Lung (tissue), 12 donors: Measurements from ENCODE around the gene ZNF516. TPM values are rescaled to one million over a fixed set of nuclear protein-coding genes. Genes with fewer than 3 reads are reported as not detected.

Experiments used
- ATAC-seq: fragments of 200-7000 bp; cut with Tn5 transposase; one replicate; pipeline ENCODE4 v1.9.1; 2020; ENCODE audit warnings: moderate number of reproducible peaks; ENCODE audit not compliant: insufficient read depth, low FRiP score
- DNase-seq, 3 donors: peaks; one replicate each; pipeline ENCODE4 v3.0.0-alpha.2; 2013 to 2017
- H3K27ac ChIP-seq, 2 donors: one replicate each; pipeline ENCODE4 v1.5.1; 2013; ENCODE audit warnings: mild to moderate bottlenecking in 2 of 2, moderate library complexity in 2 of 2, control low read depth in 1 of 2, inconsistent platforms in 1 of 2, low read depth in 1 of 2, low read length in 1 of 2
- H3K27me3 ChIP-seq, 3 donors: one replicate each; pipeline ENCODE4 v1.5.1; 2013; ENCODE audit warnings: low read length in 2 of 3; ENCODE audit not compliant: control insufficient read depth in 3 of 3, insufficient read depth in 3 of 3
- H3K36me3 ChIP-seq, 4 donors: one replicate each; pipeline ENCODE4 v1.5.1; 2013; ENCODE audit warnings: low read length in 4 of 4, mild to moderate bottlenecking in 1 of 4, moderate library complexity in 1 of 4; ENCODE audit not compliant: control insufficient read depth in 4 of 4, insufficient read depth in 4 of 4
- H3K4me1 ChIP-seq, 5 donors: one replicate each; pipeline ENCODE4 v1.5.1; 2013; ENCODE audit warnings: low read length in 5 of 5, mild to moderate bottlenecking in 2 of 5, moderate library complexity in 1 of 5; ENCODE audit not compliant: control insufficient read depth in 5 of 5, insufficient read depth in 5 of 5
- H3K4me3 ChIP-seq: one replicate; pipeline ENCODE4 v1.5.1; 2013; ENCODE audit warnings: mild to moderate bottlenecking, control low read depth, moderate library complexity
- H3K9ac ChIP-seq, 2 donors: one replicate each; pipeline ENCODE4 v1.5.1; 2013; ENCODE audit warnings: low read length in 2 of 2, control low read depth in 1 of 2; ENCODE audit not compliant: insufficient read depth in 1 of 2
- H3K9me3 ChIP-seq, 4 donors: one replicate each; pipeline ENCODE4 v1.5.1; 2013; ENCODE audit warnings: low read length in 3 of 4, mild to moderate bottlenecking in 1 of 4, moderate library complexity in 1 of 4; ENCODE audit not compliant: control insufficient read depth in 4 of 4, insufficient read depth in 3 of 4
- WGBS, 2 donors: extraction: QIAGEN DNeasy Blood & Tissue Kit; methylation state at CpG; one replicate each; pipeline ENCODE4 v1.1.7; 2013; 5-methylcytosine and 5-hydroxymethylcytosine counted together
- polyA plus RNA-seq, 2 donors: library from polyadenylated mRNA; stranded (reverse); fragments of 200-250 nt; gene quantifications; one replicate each; pipeline ENCODE4 v1.2.1, GENCODE V29; 2013
- total RNA-seq, 2 donors: library from RNA; depleted of rRNA in 1 of 2; stranded (reverse); fragments of >200 nt in 1 of 2; gene quantifications; one replicate each; pipeline ENCODE4 v1.2.1, GENCODE V29; 2014 to 2021
- TF ChIP-seq, protein P1 (sequence below): IDR thresholded peaks from 2 replicates; pipeline ENCODE4 v1.5.1; 2012; ENCODE audit warnings: mild to moderate bottlenecking; ENCODE audit errors: control extremely low read depth, extremely low read depth
- donor health status: control.
- donor health status: control.
- donor health status: Bipolar disorder and iron deficiency.
- donor health status: healthy.
- donor health status: DM: yes; HTN: yes; CAD: no.

ZNF516 gene
- total and polyA plus RNA-seq, 4 donors = 7.7 to 45.4 (median 26.4) TPM

DNA sequence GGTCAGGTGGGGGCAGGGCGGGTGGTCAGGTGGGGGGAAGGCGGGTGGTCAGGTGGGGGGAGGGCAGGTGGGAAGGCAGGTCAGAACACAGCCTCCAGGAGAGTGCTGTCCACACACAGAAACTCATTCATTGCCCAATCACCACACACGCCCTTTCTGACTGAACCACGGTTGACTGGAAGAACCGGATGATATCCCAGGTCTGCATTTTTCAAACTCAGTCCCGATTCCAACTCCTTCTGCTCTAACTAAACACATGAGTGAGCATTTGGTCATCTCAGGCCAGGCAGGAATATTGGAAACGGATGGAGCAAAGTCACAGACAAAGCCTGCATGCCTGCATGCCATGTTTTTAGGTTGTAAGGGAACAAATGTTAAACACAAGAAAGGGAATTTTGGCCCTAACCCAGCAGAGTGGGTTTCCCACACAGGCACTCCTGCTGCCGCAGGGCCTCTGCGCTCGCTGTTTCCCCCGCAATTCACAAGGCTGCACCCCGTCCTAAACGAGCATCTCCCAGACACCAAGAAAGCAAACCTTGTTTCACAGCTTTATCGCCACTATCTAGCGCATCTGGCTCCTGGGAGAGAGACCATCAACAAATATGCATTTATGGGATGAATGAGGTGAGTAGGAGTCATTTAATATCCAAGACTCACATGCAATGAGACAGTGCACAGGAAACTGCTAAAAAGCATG, 100.1 kb downstream of the ZNF516 start:
- Histone ChIP-seq H3K4me3 (no peak overlapping the region), H3K36me3 (peaks cover 0 to 5% (median 2%) of the 10 kb centered on the region in 4 donors), H3K4me1 (peaks cover 1 to 15% (median 11%) of the 10 kb centered on the region in 5 donors), H3K9ac (no peak overlapping the region), H3K9me3 (no peaks in the 10 kb centered on the region), H3K27ac (no peak overlapping the region), H3K27me3 (no peaks in the 10 kb centered on the region)
- WGBS, 2 donors = 69 to 81% methylated on average over 13 to 14 of the region's 15 CpGs
- ATAC-seq (no peak), DNase-seq (no peak)
- TF ChIP-seq, protein P1, sequence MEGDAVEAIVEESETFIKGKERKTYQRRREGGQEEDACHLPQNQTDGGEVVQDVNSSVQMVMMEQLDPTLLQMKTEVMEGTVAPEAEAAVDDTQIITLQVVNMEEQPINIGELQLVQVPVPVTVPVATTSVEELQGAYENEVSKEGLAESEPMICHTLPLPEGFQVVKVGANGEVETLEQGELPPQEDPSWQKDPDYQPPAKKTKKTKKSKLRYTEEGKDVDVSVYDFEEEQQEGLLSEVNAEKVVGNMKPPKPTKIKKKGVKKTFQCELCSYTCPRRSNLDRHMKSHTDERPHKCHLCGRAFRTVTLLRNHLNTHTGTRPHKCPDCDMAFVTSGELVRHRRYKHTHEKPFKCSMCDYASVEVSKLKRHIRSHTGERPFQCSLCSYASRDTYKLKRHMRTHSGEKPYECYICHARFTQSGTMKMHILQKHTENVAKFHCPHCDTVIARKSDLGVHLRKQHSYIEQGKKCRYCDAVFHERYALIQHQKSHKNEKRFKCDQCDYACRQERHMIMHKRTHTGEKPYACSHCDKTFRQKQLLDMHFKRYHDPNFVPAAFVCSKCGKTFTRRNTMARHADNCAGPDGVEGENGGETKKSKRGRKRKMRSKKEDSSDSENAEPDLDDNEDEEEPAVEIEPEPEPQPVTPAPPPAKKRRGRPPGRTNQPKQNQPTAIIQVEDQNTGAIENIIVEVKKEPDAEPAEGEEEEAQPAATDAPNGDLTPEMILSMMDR = no peak

DNA sequence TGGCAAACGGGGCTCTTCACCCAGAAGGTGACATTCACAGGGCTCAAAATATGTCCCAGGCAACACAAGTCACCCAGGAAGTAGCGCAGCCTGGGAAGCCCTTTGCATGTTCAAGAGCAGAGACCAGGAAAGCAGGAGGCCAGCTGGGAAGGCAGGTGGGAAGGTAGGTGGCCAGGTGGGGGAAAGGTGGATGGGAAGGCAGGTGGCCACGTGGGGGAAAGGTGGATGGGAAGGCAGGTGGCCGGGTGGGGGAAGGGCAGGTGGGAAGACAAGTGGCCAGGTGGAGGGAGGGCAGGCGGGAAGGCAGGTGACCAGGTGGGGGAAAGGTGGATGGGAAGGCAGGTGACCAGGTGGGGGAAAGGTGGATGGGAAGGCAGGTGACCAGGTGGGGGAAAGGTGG, 102.7 kb downstream of the ZNF516 start:
- ATAC-seq = no peak
- peaks cover 3 to 15% (median 6%) of the 10 kb centered on the region in 5 donors for H3K4me1 ChIP-seq
- no peak overlapping the region for H3K27ac ChIP-seq
- TF ChIP-seq, protein P1 = no peak
- DNase-seq = peak in 1 of 3 donors; percentile 22
- no peak overlapping the region for H3K9ac ChIP-seq
- no peaks in the 10 kb centered on the region for H3K27me3 ChIP-seq
- no peak overlapping the region for H3K4me3 ChIP-seq
- no peaks in the 10 kb centered on the region for H3K9me3 ChIP-seq
- 81 to 86% methylated on average over 5 of the region's 5 CpGs for WGBS, 2 donors
- peaks cover 0 to 7% (median 2%) of the 10 kb centered on the region in 4 donors for H3K36me3 ChIP-seq

DNA sequence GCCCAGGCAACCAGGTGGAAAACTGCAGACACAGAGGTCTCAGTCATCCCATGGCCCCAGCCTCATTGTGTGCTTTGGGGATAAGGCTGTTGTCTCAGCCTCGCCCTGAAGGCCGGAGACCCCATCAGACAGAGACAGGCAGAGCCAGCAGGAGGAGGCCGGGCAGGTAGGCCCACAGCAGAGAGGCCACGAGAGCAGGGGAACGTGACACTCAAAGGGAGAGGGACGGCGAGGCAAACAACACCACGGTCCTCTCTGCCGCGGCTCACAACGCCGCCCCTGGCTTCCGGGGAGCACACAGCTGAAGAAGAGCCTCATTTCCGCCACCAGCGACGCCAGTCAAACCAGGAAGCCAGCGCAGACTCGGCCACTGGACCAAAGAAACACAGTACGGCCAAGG, 103.3 kb downstream of the ZNF516 start:
- Histone ChIP-seq H3K9ac (no peak overlapping the region), H3K27ac (no peak overlapping the region), H3K4me1 (peaks cover 0 to 15% (median 6%) of the 10 kb centered on the region in 5 donors), H3K4me3 (no peak overlapping the region), H3K36me3 (peaks cover 0 to 7% (median 2%) of the 10 kb centered on the region in 4 donors), H3K27me3 (no peaks in the 10 kb centered on the region), H3K9me3 (no peaks in the 10 kb centered on the region)
- no peak for ATAC-seq
- 90 to 93% methylated on average over 19 of the region's 19 CpGs for WGBS, 2 donors
- DNase-seq = peak in 1 of 3 donors; percentile 11
- TF ChIP-seq, protein P1 = no peak

DNA sequence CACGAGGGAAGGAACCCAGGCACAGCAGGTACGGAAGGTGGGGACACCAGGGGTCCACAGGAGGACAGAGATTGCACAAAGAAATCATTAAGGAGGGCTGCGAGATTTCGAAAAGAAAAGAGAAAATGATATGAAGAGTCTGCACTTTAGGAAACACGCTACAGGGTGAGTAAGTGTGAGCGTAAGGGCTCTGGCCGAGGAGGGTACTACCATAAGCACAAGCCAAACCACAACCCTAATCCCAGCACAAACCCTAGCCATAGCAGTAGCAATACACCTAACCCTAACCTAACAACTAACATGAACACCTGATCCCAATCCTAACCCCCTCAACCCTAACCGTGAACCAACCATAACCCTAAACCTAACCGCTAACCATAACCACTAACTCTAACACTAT, 104.0 kb downstream of the ZNF516 start:
- no peaks in the 10 kb centered on the region for H3K27me3 ChIP-seq
- no peak overlapping the region for H3K4me3 ChIP-seq
- H3K27ac ChIP-seq = no peak overlapping the region
- 90 to 91% methylated on average over 9 of the region's 9 CpGs for WGBS, 2 donors
- peaks cover 0 to 15% (median 6%) of the 10 kb centered on the region in 5 donors for H3K4me1 ChIP-seq
- peaks cover 0 to 7% (median 0%) of the 10 kb centered on the region in 4 donors for H3K36me3 ChIP-seq
- H3K9me3 ChIP-seq = no peaks in the 10 kb centered on the region
- TF ChIP-seq, protein P1 = no peak
- ATAC-seq (no peak), DNase-seq (peak in 1 of 3 donors; percentile 5)
- H3K9ac ChIP-seq = no peak overlapping the region
